Measurements from ENCODE around the gene TEP1. TPM values are rescaled to one million over a fixed set of nuclear protein-coding genes. Genes with fewer than 3 reads are reported as not detected.

TEP1 gene
- total RNA-seq, 1 donor from 2014 or later: 28.5 TPM

DNA sequence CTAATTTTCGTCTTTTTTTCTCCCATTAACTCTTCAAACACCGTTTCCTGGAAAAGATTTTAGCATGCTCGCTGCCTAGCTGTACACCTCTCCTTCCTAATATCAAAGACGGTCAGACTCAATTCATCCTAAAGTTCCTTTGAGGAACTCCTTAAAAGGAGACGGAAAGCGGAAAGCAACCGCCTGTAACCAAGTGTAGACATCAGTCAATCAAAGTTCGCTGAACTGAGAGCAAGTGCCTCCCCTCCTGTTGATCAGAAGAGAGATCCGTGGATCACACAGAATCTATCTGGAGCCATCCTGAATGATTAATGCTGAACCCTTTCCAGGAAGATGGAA lies 412 bp upstream of the TEP1 start:
- TF ChIP-seq, protein P1, sequence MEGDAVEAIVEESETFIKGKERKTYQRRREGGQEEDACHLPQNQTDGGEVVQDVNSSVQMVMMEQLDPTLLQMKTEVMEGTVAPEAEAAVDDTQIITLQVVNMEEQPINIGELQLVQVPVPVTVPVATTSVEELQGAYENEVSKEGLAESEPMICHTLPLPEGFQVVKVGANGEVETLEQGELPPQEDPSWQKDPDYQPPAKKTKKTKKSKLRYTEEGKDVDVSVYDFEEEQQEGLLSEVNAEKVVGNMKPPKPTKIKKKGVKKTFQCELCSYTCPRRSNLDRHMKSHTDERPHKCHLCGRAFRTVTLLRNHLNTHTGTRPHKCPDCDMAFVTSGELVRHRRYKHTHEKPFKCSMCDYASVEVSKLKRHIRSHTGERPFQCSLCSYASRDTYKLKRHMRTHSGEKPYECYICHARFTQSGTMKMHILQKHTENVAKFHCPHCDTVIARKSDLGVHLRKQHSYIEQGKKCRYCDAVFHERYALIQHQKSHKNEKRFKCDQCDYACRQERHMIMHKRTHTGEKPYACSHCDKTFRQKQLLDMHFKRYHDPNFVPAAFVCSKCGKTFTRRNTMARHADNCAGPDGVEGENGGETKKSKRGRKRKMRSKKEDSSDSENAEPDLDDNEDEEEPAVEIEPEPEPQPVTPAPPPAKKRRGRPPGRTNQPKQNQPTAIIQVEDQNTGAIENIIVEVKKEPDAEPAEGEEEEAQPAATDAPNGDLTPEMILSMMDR (IDR thresholded peaks at IDR 0.05; ENCODE audit: unreplicated experiment): no peak
- peak overlapping the region; percentile 83 for H3K4me3 Mint-ChIP-seq (ENCODE audit: low read depth)
- H3K9me3 Mint-ChIP-seq (ENCODE audit: low read depth): no peaks in the 10 kb centered on the region
- peaks cover 34% of the 10 kb centered on the region for H3K4me1 Mint-ChIP-seq (ENCODE audit: low read depth)
- H3K36me3 Mint-ChIP-seq (ENCODE audit: insufficient read depth): no peaks in the 10 kb centered on the region
- no peaks in the 10 kb centered on the region for H3K27me3 Mint-ChIP-seq
- peak overlapping the region; percentile 91 for H3K27ac Mint-ChIP-seq
- DNase-seq (ENCODE audit: low spot score, unreplicated experiment): no peak

DNA sequence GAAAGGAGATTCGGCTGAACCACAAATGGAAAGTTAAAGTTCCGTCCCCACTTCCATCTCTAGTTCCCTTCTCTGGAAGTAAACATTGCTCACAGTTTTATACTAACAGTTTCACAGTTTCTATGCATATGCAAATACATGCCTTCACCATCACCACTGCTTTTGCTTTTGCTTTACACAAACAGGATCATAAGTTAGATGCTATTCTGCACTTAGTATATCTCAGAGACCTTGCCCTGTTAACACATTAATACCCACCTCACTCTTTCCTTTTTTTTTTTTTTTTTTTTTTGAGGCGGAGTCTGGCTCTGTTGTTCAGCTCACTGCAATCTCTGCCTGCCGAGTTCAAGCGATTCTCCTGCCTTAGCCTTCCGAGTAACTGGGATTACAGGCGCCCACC lies 890 bp downstream of the TEP1 start:
- TF ChIP-seq, protein P1 (IDR thresholded peaks at IDR 0.05; ENCODE audit: unreplicated experiment): no peak
- Mint-ChIP-seq H3K27me3 (no peaks in the 10 kb centered on the region), H3K4me3 (ENCODE audit: low read depth) (peak overlapping the region; percentile 83), H3K4me1 (ENCODE audit: low read depth) (peaks cover 21% of the 10 kb centered on the region), H3K9me3 (ENCODE audit: low read depth) (no peaks in the 10 kb centered on the region), H3K36me3 (ENCODE audit: insufficient read depth) (no peaks in the 10 kb centered on the region), H3K27ac (peak overlapping the region; percentile 91)
- no peak for DNase-seq (ENCODE audit: low spot score, unreplicated experiment)

DNA sequence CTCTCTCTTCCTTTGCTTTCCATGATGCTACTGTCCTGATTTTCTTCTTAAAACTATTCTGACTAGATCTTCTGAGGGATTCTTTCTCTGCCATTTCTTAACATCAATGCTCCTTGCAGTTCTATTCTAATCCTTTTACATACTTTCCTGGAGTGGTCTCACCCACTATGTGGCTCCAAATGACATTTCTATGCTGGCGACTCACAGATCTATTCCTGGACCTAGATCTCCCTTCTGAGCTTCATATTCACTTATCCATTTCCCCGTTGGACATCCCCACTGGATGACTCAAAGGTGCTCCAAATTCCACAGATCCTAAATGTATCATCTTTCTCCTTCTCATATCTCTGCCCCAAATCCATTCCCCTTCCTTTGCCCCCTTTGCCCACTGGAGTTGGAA lies 4.1 kb downstream of the TEP1 start:
- TF ChIP-seq, protein P1 (IDR thresholded peaks at IDR 0.05; ENCODE audit: unreplicated experiment): no peak
- Mint-ChIP-seq H3K27ac (no peak overlapping the region), H3K4me3 (ENCODE audit: low read depth) (no peak overlapping the region), H3K9me3 (ENCODE audit: low read depth) (no peaks in the 10 kb centered on the region), H3K4me1 (ENCODE audit: low read depth) (peaks cover 15% of the 10 kb centered on the region), H3K36me3 (ENCODE audit: insufficient read depth) (peaks cover 6% of the 10 kb centered on the region), H3K27me3 (no peaks in the 10 kb centered on the region)
- DNase-seq (ENCODE audit: low spot score, unreplicated experiment): no peak

DNA sequence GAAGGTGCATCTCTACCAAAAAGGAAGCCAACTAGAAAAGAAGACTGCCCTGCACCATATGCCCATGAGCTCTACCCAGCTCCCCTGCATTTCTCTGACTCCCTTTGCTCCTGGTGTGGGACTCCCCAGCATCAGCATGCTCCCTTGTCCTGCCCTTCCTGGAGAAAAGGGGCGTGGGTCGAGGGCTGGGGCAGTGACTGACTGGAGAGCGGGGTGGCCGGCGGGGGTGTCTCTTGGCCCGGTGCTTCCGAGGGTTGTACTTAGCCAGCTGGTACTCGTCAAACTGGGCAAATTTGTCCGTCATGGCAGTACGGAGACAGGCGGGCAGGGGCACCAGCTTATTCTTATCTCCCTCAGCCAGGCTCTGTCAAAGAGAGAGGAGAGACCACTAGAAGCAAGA lies 9.8 kb downstream of the TEP1 start:
- Mint-ChIP-seq H3K27ac (no peak overlapping the region), H3K9me3 (ENCODE audit: low read depth) (no peaks in the 10 kb centered on the region), H3K4me3 (ENCODE audit: low read depth) (no peak overlapping the region), H3K27me3 (no peaks in the 10 kb centered on the region), H3K4me1 (ENCODE audit: low read depth) (no peaks in the 10 kb centered on the region), H3K36me3 (ENCODE audit: insufficient read depth) (peaks cover 19% of the 10 kb centered on the region)
- TF ChIP-seq, protein P1 (IDR thresholded peaks at IDR 0.05; ENCODE audit: unreplicated experiment): no peak
- no peak for DNase-seq (ENCODE audit: low spot score, unreplicated experiment)

DNA sequence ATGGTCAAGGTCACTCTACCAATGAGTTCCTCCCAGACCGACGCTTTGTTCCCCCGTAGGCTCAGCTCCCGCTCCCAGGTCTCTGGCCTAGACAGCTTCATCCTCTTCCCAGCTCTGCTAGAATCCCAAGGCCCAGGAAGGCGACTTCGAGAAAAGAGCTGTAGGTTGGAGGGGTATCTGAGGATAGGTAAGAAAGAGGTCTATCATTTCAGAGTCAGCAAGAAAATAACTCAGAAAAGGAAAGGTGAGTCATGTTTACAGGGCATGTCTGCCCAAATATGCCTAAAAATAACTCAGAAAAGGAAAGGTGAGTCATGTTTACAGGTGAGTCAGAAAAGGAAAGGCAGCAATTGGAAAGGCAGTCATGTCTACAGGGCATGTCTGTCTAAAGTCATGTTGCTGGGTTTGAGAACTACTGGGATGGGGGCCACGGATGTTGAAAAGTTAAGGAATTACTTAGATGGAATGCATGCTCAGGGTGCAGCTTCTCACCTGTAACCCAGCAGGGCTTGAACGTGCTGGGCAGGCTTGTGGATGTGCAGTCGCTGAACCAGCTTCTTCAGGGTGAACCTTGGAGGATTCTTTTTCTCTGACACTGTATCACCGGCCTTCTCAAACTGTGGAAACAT lies 12.2 kb downstream of the TEP1 start:
- Mint-ChIP-seq H3K4me1 (ENCODE audit: low read depth) (no peaks in the 10 kb centered on the region), H3K27ac (peak overlapping the region; percentile 73), H3K36me3 (ENCODE audit: insufficient read depth) (peaks cover 21% of the 10 kb centered on the region), H3K9me3 (ENCODE audit: low read depth) (no peaks in the 10 kb centered on the region), H3K4me3 (ENCODE audit: low read depth) (no peak overlapping the region), H3K27me3 (no peaks in the 10 kb centered on the region)
- TF ChIP-seq, protein P1 (IDR thresholded peaks at IDR 0.05; ENCODE audit: unreplicated experiment): no peak
- no peak for DNase-seq (ENCODE audit: low spot score, unreplicated experiment)
